K562 (cell line): Measurements from ENCODE around the gene DNAAF1. TPM values are rescaled to one million over a fixed set of nuclear protein-coding genes. Genes with fewer than 3 reads are reported as not detected.

Experiments
- ATAC-seq: fragments of 200-7000 bp; cut with Tn5 transposase; 3 replicates; pipeline ENCODE4 v1.9.1; 2020; ENCODE audit warnings: moderate library complexity
- BruUV-seq: library from RNA; stranded (reverse); fragments of 400-500 nt; replicated peaks from 2 replicates; lab custom pipeline; 2021; lab: Mats Ljungman, UMichigan
- CTCF ChIA-PET: fragments of 300-600 bp; formaldehyde crosslinking; extraction: SDS; loops from one replicate; lab custom pipeline; 2021; ENCODE audit warnings: low intra/inter-chr PET ratio; lab: Yijun Ruan, JAX
- POLR2A ChIA-PET: fragments of 300-600, 350-650 bp; sonication (Branson Sonifier 250); formaldehyde crosslinking; extraction: SDS; loops from one replicate; lab custom pipeline; 2021; ENCODE audit warnings: antibody characterized with exemption, inconsistent platforms; lab: Yijun Ruan, JAX
- DNase-seq, 4 experiments: peaks; one replicate each; pipeline versions ENCODE4 v3.0.0 to v3.0.0-alpha.2; 2011 to 2018; ENCODE audit warnings: low spot score in 3 of 4, mixed read lengths in 3 of 4; ENCODE audit errors: extremely low read depth in 1 of 4
- FAIRE-seq: peaks from 2 replicates; lab custom pipeline; 2011; peaks lifted over from hg19 to GRCh38; lab: Jason Lieb, UNC
- H2AFZ ChIP-seq: 2 replicates; pipeline ENCODE4 v1.6.0; 2011; ENCODE audit warnings: low read depth, low read length, control low read depth, inconsistent platforms
- H3K27ac ChIP-seq: fragments of 200-600 bp; 3 replicates; pipeline ENCODE4 v1.8.0; 2011; ENCODE audit warnings: low read depth, mild to moderate bottlenecking, control low read depth, inconsistent platforms, low read length, moderate library complexity, mixed read lengths; ENCODE audit errors: extremely low read depth
- H3K27me3 ChIP-seq, 2 experiments: fragments of 300-600 bp in 1 of 2; 2 replicates in 1 of 2; 3 replicates in 1 of 2; pipeline versions ENCODE4 v1.6.0 to v1.8.0; 2011; ENCODE audit warnings: inconsistent platforms in 2 of 2, low read length in 2 of 2, mild to moderate bottlenecking in 1 of 2, mixed read lengths in 1 of 2, moderate library complexity in 1 of 2; ENCODE audit not compliant: control insufficient read depth in 2 of 2, insufficient read depth in 2 of 2
- H3K36me3 ChIP-seq: fragments of 300-600 bp; 3 replicates; pipeline ENCODE4 v1.8.0; 2011; ENCODE audit warnings: mild to moderate bottlenecking, low read length, inconsistent platforms; ENCODE audit not compliant: control insufficient read depth, insufficient read depth
- H3K4me1 ChIP-seq, 2 experiments: fragments of 200-600 bp in 1 of 2; replicated peaks in 1 of 2; 2 replicates in 1 of 2; 3 replicates in 1 of 2; pipeline versions ENCODE4 v1.5.1 to v1.8.0; 2011; ENCODE audit warnings: inconsistent platforms in 2 of 2, low read length in 2 of 2, mild to moderate bottlenecking in 1 of 2, mixed read lengths in 1 of 2, moderate library complexity in 1 of 2; ENCODE audit not compliant: control insufficient read depth in 2 of 2, insufficient read depth in 2 of 2
- H3K4me2 ChIP-seq: 2 replicates; pipeline ENCODE4 v1.6.1; 2011; ENCODE audit warnings: low read length, control low read depth, inconsistent platforms, mixed read lengths; ENCODE audit not compliant: insufficient read depth
- H3K4me3 ChIP-seq: fragments of 200-600 bp; sonication (generic), shearing (Covaris generic); 2 replicates; pipeline ENCODE4 v1.5.1; 2016; ENCODE audit warnings: control low read depth, inconsistent platforms
- H3K79me2 ChIP-seq: fragments of 200-600 bp; 3 replicates; pipeline ENCODE4 v1.8.0; 2011; ENCODE audit warnings: low read length, inconsistent platforms; ENCODE audit not compliant: control insufficient read depth, insufficient read depth
- H3K9ac ChIP-seq, 2 experiments: 2 replicates each; pipeline versions ENCODE4 v1.6.0 to v1.6.1; 2011; ENCODE audit warnings: low read depth in 2 of 2, low read length in 2 of 2, control low read depth in 1 of 2, inconsistent platforms in 1 of 2, mild to moderate bottlenecking in 1 of 2, mixed read lengths in 1 of 2; ENCODE audit not compliant: insufficient read depth in 1 of 2
- H3K9me1 ChIP-seq: one replicate; pipeline ENCODE4 v1.6.0; 2011; ENCODE audit warnings: inconsistent platforms, mild to moderate bottlenecking, low read length, moderate library complexity; ENCODE audit not compliant: control insufficient read depth, insufficient read depth
- H3K9me3 ChIP-seq: replicated peaks from 2 replicates; pipeline ENCODE4 v1.5.1; 2011; ENCODE audit warnings: low read depth, low read length, inconsistent platforms; ENCODE audit not compliant: control insufficient read depth, insufficient read depth
- H4K20me1 ChIP-seq: replicated peaks from 2 replicates; pipeline ENCODE4 v1.6.1; 2011; ENCODE audit warnings: low read length, inconsistent platforms, mixed read lengths; ENCODE audit not compliant: control insufficient read depth, insufficient read depth
- HCFC1 ChIP-seq: IDR thresholded peaks from 2 replicates; pipeline ENCODE4 v1.6.1; 2012; ENCODE audit warnings: low read depth, low read length, improper control_type of control experiment
- PCBP1 ChIP-seq: fragments of 200-400 bp; formaldehyde crosslinking; IDR thresholded peaks from 2 replicates; pipeline ENCODE4 v1.6.1; 2018; ENCODE audit warnings: mild to moderate bottlenecking, low read depth, low read length; ENCODE audit not compliant: poor library complexity, severe bottlenecking
- RBFOX2 ChIP-seq: fragments of 200-400 bp; formaldehyde crosslinking; IDR thresholded peaks from 2 replicates; pipeline ENCODE4 v1.6.1; 2017; ENCODE audit warnings: low read depth, mild to moderate bottlenecking, low read length, moderate library complexity
- ZNF57 ChIP-seq: fragments of 450-650 bp; formaldehyde crosslinking; IDR thresholded peaks from 2 replicates; pipeline ENCODE4 v1.4.0; 2020; ENCODE audit warnings: mild to moderate bottlenecking, moderate library complexity
- WGBS: fragments of 100-300 bp; shearing (Covaris generic); methylation state at CpG from one replicate; pipeline ENCODE4 v1.1.6; 2016; ENCODE audit warnings: low coverage, mixed read lengths; ENCODE audit not compliant: insufficient coverage; ENCODE audit errors: missing lambda C conversion rate; 5-methylcytosine and 5-hydroxymethylcytosine counted together
- in situ Hi-C: fragments of 300-500 bp; cut with MboI; formaldehyde crosslinking; loops from 4 replicates; pipeline ENCODE4 v1.15.0; 2018; ENCODE audit warnings: inconsistent platforms, mixed read lengths
- intact Hi-C: fragments of 100-400 bp; cut with micrococcal nuclease; formaldehyde crosslinking; loops from 2 replicates; pipeline ENCODE4 v1.14.2; 2022
- polyA plus RNA-seq, 8 experiments: library from polyadenylated mRNA; depleted of rRNA in 4 of 8; stranded (reverse) in 5 of 8; unstranded in 3 of 8; fragments of >200 nt; fragmentation: Nextera tagmentation in 2 of 8; fragmentation: Illumina TruSeq in 1 of 8; extraction: Ambion mirVana in 2 of 8; extraction: Trizol in 1 of 8; gene quantifications; 2 replicates each; pipeline versions ENCODE4 v1.2.1 to v1.2.3, GENCODE V29; 2011 to 2014; ENCODE audit warnings: inconsistent platforms in 1 of 8, missing spikeins in 1 of 8
- total RNA-seq, 7 experiments: library from RNA; depleted of rRNA in 6 of 7; stranded (reverse); fragments of >200 nt in 6 of 7; fragmentation: Illumina TruSeq in 2 of 7; extraction: Trizol in 2 of 7; gene quantifications; 2 replicates each; pipeline versions ENCODE4 v1.2.1 to v1.2.3, GENCODE V29; 2011 to 2021; ENCODE audit warnings: low replicate concordance in 1 of 7

DNAAF1 gene
- total and polyA plus RNA-seq, 9 of the 15 experiments (the other 6 are each of a cell fraction or from before 2014, with no cell fraction given), result 0.01 TPM; not detected in 8

GRCh38 chr16:84180519-84181140 is 35.5 kb downstream of the DNAAF1 start:
- H2AFZ ChIP-seq, result no peak overlapping the region
- H3K27me3 ChIP-seq, result no peaks in the 10 kb centered on the region
- H3K9me3 ChIP-seq, result peaks cover 2% of the 10 kb centered on the region; the same call in 1 of the 2 replicates
- H3K36me3 ChIP-seq, result peaks cover 79% of the 10 kb centered on the region; the same call in 2 of the 3 replicates
- ATAC-seq, result peak; percentile 19
- 80% methylated on average over 15 of the region's 21 CpGs for WGBS
- BruUV-seq, result no TSS peak
- FAIRE-seq, result no peak
- intact Hi-C loops, result no loop called here
- 0 out of 2 replicates have a peak, but pooled peaks have one; percentile 23 for TF ChIP-seq RBFOX2
- peak; percentile 13 for TF ChIP-seq PCBP1
- TF ChIP-seq HCFC1, result no peak
- no peak for TF ChIP-seq ZNF57 (CRISPR knock-in tag)
- H3K9ac ChIP-seq, result peak overlapping the region in 1 of 2 experiments; percentile 3; a peak in 1 of 4 replicates
- H3K4me1 ChIP-seq, result peaks cover 4 to 53% of the 10 kb centered on the region in 2 experiments; a peak in 4 of 5 replicates
- H3K27ac ChIP-seq, result no peak overlapping the region
- H3K9me1 ChIP-seq, result peaks cover 13% of the 10 kb centered on the region
- H3K4me3 ChIP-seq, result no peak overlapping the region
- no peak overlapping the region for H3K4me2 ChIP-seq
- DNase-seq, result peak in 2 of 4 experiments; percentile 42 to 47
- peaks cover 13% of the 10 kb centered on the region for H3K79me2 ChIP-seq
- in situ Hi-C loops, result loop anchor here (10.0 kb wide), 1 partner anchor 226 kb away; the partner anchor contains the start of gene OSGIN1
- CTCF ChIA-PET, result interaction anchor here (0.8 kb wide), 1 partner anchor 304 kb away, joined by 3 read pairs; no protein-coding TSS in a partner anchor
- peaks cover 15% of the 10 kb centered on the region for H4K20me1 ChIP-seq
- POLR2A ChIA-PET, result no interaction called here
